ENCODE data around the gene PREX1. TPM values are rescaled to one million over a fixed set of nuclear protein-coding genes. Genes with fewer than 3 reads are reported as not detected.

PREX1 gene
- total RNA-seq, 1 experiment from 2014 or later, result 9.5 TPM

DNA sequence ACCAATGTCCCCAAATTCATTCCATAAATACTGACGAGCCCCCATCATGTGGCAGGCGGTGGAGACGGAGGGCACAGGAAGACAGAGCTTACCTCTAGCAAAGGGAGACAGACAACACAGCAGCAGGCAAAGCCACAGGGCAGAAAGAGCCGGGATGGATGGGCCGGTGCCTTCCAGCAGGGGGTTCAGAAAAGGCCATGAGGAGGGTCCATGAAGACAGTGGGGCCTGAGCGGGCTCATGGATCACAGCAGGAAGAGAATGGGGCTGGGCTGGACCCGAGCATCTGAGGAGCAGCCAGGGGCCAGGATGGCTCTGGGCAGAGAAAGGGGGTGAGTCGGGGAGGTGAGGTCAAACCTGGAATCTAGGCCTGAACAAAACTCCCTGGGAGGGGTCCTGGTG is 42.0 kb downstream of the PREX1 start:
- Histone ChIP-seq H3K9me3 (no peaks in the 10 kb centered on the region), H3K4me1 (no peaks in the 10 kb centered on the region), H3K4me3 (ENCODE audit: low read depth, low read length) (no peak overlapping the region), H3K27me3 (replicated peaks; ENCODE audit: control insufficient read depth, insufficient read depth, low read length) (no peaks in the 10 kb centered on the region; the same call in 1 of the 2 replicates), H3K36me3 (ENCODE audit: control insufficient read depth, insufficient read depth, low read length) (no peaks in the 10 kb centered on the region)
- no peaks in the 10 kb centered on the region for H3K9me3 Mint-ChIP-seq (ENCODE audit: unreplicated experiment)
- no peak overlapping the region for H3K27ac Mint-ChIP-seq (ENCODE audit: unreplicated experiment)
- no peaks in the 10 kb centered on the region for H3K4me1 Mint-ChIP-seq (ENCODE audit: low read depth, unreplicated experiment)
- TF ChIP-seq, protein P1, sequence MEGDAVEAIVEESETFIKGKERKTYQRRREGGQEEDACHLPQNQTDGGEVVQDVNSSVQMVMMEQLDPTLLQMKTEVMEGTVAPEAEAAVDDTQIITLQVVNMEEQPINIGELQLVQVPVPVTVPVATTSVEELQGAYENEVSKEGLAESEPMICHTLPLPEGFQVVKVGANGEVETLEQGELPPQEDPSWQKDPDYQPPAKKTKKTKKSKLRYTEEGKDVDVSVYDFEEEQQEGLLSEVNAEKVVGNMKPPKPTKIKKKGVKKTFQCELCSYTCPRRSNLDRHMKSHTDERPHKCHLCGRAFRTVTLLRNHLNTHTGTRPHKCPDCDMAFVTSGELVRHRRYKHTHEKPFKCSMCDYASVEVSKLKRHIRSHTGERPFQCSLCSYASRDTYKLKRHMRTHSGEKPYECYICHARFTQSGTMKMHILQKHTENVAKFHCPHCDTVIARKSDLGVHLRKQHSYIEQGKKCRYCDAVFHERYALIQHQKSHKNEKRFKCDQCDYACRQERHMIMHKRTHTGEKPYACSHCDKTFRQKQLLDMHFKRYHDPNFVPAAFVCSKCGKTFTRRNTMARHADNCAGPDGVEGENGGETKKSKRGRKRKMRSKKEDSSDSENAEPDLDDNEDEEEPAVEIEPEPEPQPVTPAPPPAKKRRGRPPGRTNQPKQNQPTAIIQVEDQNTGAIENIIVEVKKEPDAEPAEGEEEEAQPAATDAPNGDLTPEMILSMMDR (IDR thresholded peaks at IDR 0.05; ENCODE audit: insufficient read depth in 1 of 2, low read depth in 1 of 2, low read length in 1 of 2, severe bottlenecking in 1 of 2, unreplicated experiment in 1 of 2), result no peak
- DNase-seq, result no peak
- intact Hi-C loops (cut with micrococcal nuclease; ENCODE audit: unreplicated experiment), result loop anchor here (5.0 kb wide), 1 partner anchor 324 kb away; no protein-coding TSS in a partner anchor
- no peak overlapping the region for H3K4me3 Mint-ChIP-seq (ENCODE audit: unreplicated experiment)
- BruUV-seq (replicated peaks), result no TSS peak
- ChIA-PET CTCF (no interaction called here), POLR2A (no interaction called here)
- no peaks in the 10 kb centered on the region for H3K36me3 Mint-ChIP-seq (ENCODE audit: insufficient read depth, unreplicated experiment)
- peaks cover 23% of the 10 kb centered on the region for H3K27me3 Mint-ChIP-seq (ENCODE audit: insufficient read depth, unreplicated experiment)

- Mint-ChIP-seq H3K9me3 (ENCODE audit: unreplicated experiment) (no peaks in the 10 kb centered on the region), H3K27me3 (ENCODE audit: insufficient read depth, unreplicated experiment) (peaks cover 23% of the 10 kb centered on the region), H3K4me3 (ENCODE audit: unreplicated experiment) (no peak overlapping the region), H3K36me3 (ENCODE audit: insufficient read depth, unreplicated experiment) (no peaks in the 10 kb centered on the region), H3K27ac (ENCODE audit: unreplicated experiment) (no peak overlapping the region), H3K4me1 (ENCODE audit: low read depth, unreplicated experiment) (no peaks in the 10 kb centered on the region)
- Histone ChIP-seq H3K4me3 (ENCODE audit: low read depth, low read length) (no peak overlapping the region), H3K27me3 (replicated peaks; ENCODE audit: control insufficient read depth, insufficient read depth, low read length) (no peaks in the 10 kb centered on the region; the same call in 1 of the 2 replicates), H3K9me3 (no peaks in the 10 kb centered on the region), H3K36me3 (ENCODE audit: control insufficient read depth, insufficient read depth, low read length) (no peaks in the 10 kb centered on the region), H3K4me1 (no peaks in the 10 kb centered on the region)
- ChIA-PET POLR2A (no interaction called here), CTCF (no interaction called here)
- TF ChIP-seq, protein P1 (IDR thresholded peaks at IDR 0.05; ENCODE audit: insufficient read depth in 1 of 2, low read depth in 1 of 2, low read length in 1 of 2, severe bottlenecking in 1 of 2, unreplicated experiment in 1 of 2), result no peak
- intact Hi-C loops (cut with micrococcal nuclease; ENCODE audit: unreplicated experiment), result loop anchor here (5.0 kb wide), 1 partner anchor 323 kb away; no protein-coding TSS in a partner anchor
- no peak for DNase-seq
- no TSS peak for BruUV-seq (replicated peaks)
These were observed 42.5 kb downstream of the PREX1 start for GRCh38 chr20:48785256-48785655.

DNA sequence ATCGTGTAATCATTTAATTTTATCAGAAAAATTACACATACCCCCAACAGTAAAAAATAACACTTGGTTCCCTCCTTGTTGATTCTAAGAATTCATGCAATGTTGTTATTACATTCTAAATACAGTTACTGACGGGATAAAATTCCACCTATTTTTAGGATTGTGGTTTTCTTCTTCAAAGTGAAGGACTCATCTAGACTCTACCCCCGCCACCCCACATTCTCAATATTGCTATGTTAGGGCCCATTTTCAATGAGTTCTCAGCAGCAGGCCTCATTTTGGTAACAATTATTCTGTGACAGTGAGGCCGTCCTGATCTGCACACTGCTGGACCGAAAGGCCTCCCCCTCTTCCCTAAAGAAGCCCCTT is 43.5 kb downstream of the PREX1 start:
- CTCF ChIA-PET, result no interaction called here
- Histone ChIP-seq H3K9me3 (no peaks in the 10 kb centered on the region), H3K4me1 (no peaks in the 10 kb centered on the region), H3K27me3 (replicated peaks; ENCODE audit: control insufficient read depth, insufficient read depth, low read length) (no peaks in the 10 kb centered on the region; the same call in 1 of the 2 replicates), H3K4me3 (ENCODE audit: low read depth, low read length) (no peak overlapping the region), H3K36me3 (ENCODE audit: control insufficient read depth, insufficient read depth, low read length) (no peaks in the 10 kb centered on the region)
- POLR2A ChIA-PET, result no interaction called here
- TF ChIP-seq, protein P1 (IDR thresholded peaks at IDR 0.05; ENCODE audit: insufficient read depth in 1 of 2, low read depth in 1 of 2, low read length in 1 of 2, severe bottlenecking in 1 of 2, unreplicated experiment in 1 of 2), result no peak
- Mint-ChIP-seq H3K9me3 (ENCODE audit: unreplicated experiment) (no peaks in the 10 kb centered on the region), H3K36me3 (ENCODE audit: insufficient read depth, unreplicated experiment) (no peaks in the 10 kb centered on the region), H3K27me3 (ENCODE audit: insufficient read depth, unreplicated experiment) (peaks cover 19% of the 10 kb centered on the region), H3K4me3 (ENCODE audit: unreplicated experiment) (no peak overlapping the region), H3K4me1 (ENCODE audit: low read depth, unreplicated experiment) (no peaks in the 10 kb centered on the region), H3K27ac (ENCODE audit: unreplicated experiment) (no peak overlapping the region)
- intact Hi-C loops (cut with micrococcal nuclease; ENCODE audit: unreplicated experiment), result no loop called here
- DNase-seq, result no peak
- no TSS peak for BruUV-seq (replicated peaks)

All from Caco-2 (cell line).